ENCODE measurements around the gene COA7.
"Not testable (repeated sequence)": the region's sequence is repeated elsewhere in the genome, so short reads cannot be mapped to it uniquely, and the experiment has no call there.

The COA7 gene

GRCh38 chr1:52695627-52696026, 2.5 kb downstream of the COA7 start:
- H3K9me3 ChIP-seq (replicated peaks; ENCODE audit: low read length) = no peaks in the 10 kb centered on the region
- H3K4me1 ChIP-seq (ENCODE audit: control insufficient read depth, insufficient read depth, low read length) = peaks cover 6% of the 10 kb centered on the region
- peaks cover 14% of the 10 kb centered on the region for H3K36me3 ChIP-seq (ENCODE audit: insufficient read depth, low read length)
- no peak overlapping the region for H3K9ac ChIP-seq (ENCODE audit: low read depth, low read length)
- no peak overlapping the region for H3K4me3 ChIP-seq (ENCODE audit: low read length)
- no peak overlapping the region for H3K4me2 ChIP-seq (ENCODE audit: low read length)
- no peaks in the 10 kb centered on the region for H3K27me3 ChIP-seq (ENCODE audit: control insufficient read depth, insufficient read depth, low read length)

- Histone ChIP-seq H3K4me3 (ENCODE audit: low read length) (no peak overlapping the region), H3K9ac (ENCODE audit: low read depth, low read length) (no peak overlapping the region), H3K9me3 (replicated peaks; ENCODE audit: low read length) (no peaks in the 10 kb centered on the region), H3K27me3 (ENCODE audit: control insufficient read depth, insufficient read depth, low read length) (no peaks in the 10 kb centered on the region), H3K4me1 (ENCODE audit: control insufficient read depth, insufficient read depth, low read length) (peaks cover 6% of the 10 kb centered on the region), H3K4me2 (ENCODE audit: low read length) (no peak overlapping the region), H3K36me3 (ENCODE audit: insufficient read depth, low read length) (peaks cover 19% of the 10 kb centered on the region)
Observed at GRCh38 chr1:52693843-52694242, 4.3 kb downstream of the COA7 start.

- H3K36me3 ChIP-seq (ENCODE audit: insufficient read depth, low read length) = peaks cover 22% of the 10 kb centered on the region
- H3K4me3 ChIP-seq (ENCODE audit: low read length); H3K9ac ChIP-seq (ENCODE audit: low read depth, low read length); H3K9me3 ChIP-seq (replicated peaks; ENCODE audit: low read length); H3K4me1 ChIP-seq (ENCODE audit: control insufficient read depth, insufficient read depth, low read length); H3K27me3 ChIP-seq (ENCODE audit: control insufficient read depth, insufficient read depth, low read length); H3K4me2 ChIP-seq (ENCODE audit: low read length): not testable (repeated sequence)
Observed at GRCh38 chr1:52693351-52693750, 4.8 kb downstream of the COA7 start.

GRCh38 chr1:52692697-52693096, 5.5 kb downstream of the COA7 start:
- Histone ChIP-seq H3K9me3 (replicated peaks; ENCODE audit: low read length) (no peaks in the 10 kb centered on the region), H3K36me3 (ENCODE audit: insufficient read depth, low read length) (peaks cover 28% of the 10 kb centered on the region), H3K4me2 (ENCODE audit: low read length) (no peak overlapping the region), H3K4me1 (ENCODE audit: control insufficient read depth, insufficient read depth, low read length) (no peaks in the 10 kb centered on the region), H3K9ac (ENCODE audit: low read depth, low read length) (no peak overlapping the region), H3K4me3 (ENCODE audit: low read length) (no peak overlapping the region), H3K27me3 (ENCODE audit: control insufficient read depth, insufficient read depth, low read length) (no peaks in the 10 kb centered on the region)

- no peaks in the 10 kb centered on the region for H3K9me3 ChIP-seq (replicated peaks; ENCODE audit: low read length)
- peaks cover 37% of the 10 kb centered on the region for H3K36me3 ChIP-seq (ENCODE audit: insufficient read depth, low read length)
- no peak overlapping the region for H3K4me2 ChIP-seq (ENCODE audit: low read length)
- no peaks in the 10 kb centered on the region for H3K27me3 ChIP-seq (ENCODE audit: control insufficient read depth, insufficient read depth, low read length)
- no peak overlapping the region for H3K4me3 ChIP-seq (ENCODE audit: low read length)
- H3K9ac ChIP-seq (ENCODE audit: low read depth, low read length) = no peak overlapping the region
- H3K4me1 ChIP-seq (ENCODE audit: control insufficient read depth, insufficient read depth, low read length) = no peaks in the 10 kb centered on the region
Observed at GRCh38 chr1:52691821-52692220, 6.3 kb downstream of the COA7 start.

GRCh38 chr1:52686830-52687229, 11.3 kb downstream of the COA7 start:
- H3K27me3 ChIP-seq (ENCODE audit: control insufficient read depth, insufficient read depth, low read length) = no peaks in the 10 kb centered on the region
- H3K4me2 ChIP-seq (ENCODE audit: low read length) = no peak overlapping the region
- H3K4me1 ChIP-seq (ENCODE audit: control insufficient read depth, insufficient read depth, low read length) = no peaks in the 10 kb centered on the region
- H3K9me3 ChIP-seq (replicated peaks; ENCODE audit: low read length) = no peaks in the 10 kb centered on the region
- no peak overlapping the region for H3K4me3 ChIP-seq (ENCODE audit: low read length)
- no peak overlapping the region for H3K9ac ChIP-seq (ENCODE audit: low read depth, low read length)
- H3K36me3 ChIP-seq (ENCODE audit: insufficient read depth, low read length) = peaks cover 39% of the 10 kb centered on the region

- not testable (repeated sequence) for H3K9me3 ChIP-seq (replicated peaks; ENCODE audit: low read length); H3K9ac ChIP-seq (ENCODE audit: low read depth, low read length); H3K27me3 ChIP-seq (ENCODE audit: control insufficient read depth, insufficient read depth, low read length); H3K4me2 ChIP-seq (ENCODE audit: low read length); H3K4me3 ChIP-seq (ENCODE audit: low read length); H3K4me1 ChIP-seq (ENCODE audit: control insufficient read depth, insufficient read depth, low read length)
- H3K36me3 ChIP-seq (ENCODE audit: insufficient read depth, low read length) = peaks cover 37% of the 10 kb centered on the region
Observed at GRCh38 chr1:52686261-52686751, 11.8 kb downstream of the COA7 start.

- Histone ChIP-seq H3K4me3 (ENCODE audit: low read length) (no peak overlapping the region), H3K9me3 (replicated peaks; ENCODE audit: low read length) (no peaks in the 10 kb centered on the region), H3K36me3 (ENCODE audit: insufficient read depth, low read length) (peaks cover 30% of the 10 kb centered on the region), H3K9ac (ENCODE audit: low read depth, low read length) (no peak overlapping the region), H3K4me2 (ENCODE audit: low read length) (no peak overlapping the region), H3K4me1 (ENCODE audit: control insufficient read depth, insufficient read depth, low read length) (no peaks in the 10 kb centered on the region), H3K27me3 (ENCODE audit: control insufficient read depth, insufficient read depth, low read length) (no peaks in the 10 kb centered on the region)
Observed at GRCh38 chr1:52684545-52684944, 13.6 kb downstream of the COA7 start.

GRCh38 chr1:52683367-52683940, 14.7 kb downstream of the COA7 start:
- H3K4me2 ChIP-seq (ENCODE audit: low read length) = no peak overlapping the region
- no peak overlapping the region for H3K9ac ChIP-seq (ENCODE audit: low read depth, low read length)
- H3K27me3 ChIP-seq (ENCODE audit: control insufficient read depth, insufficient read depth, low read length) = no peaks in the 10 kb centered on the region
- no peaks in the 10 kb centered on the region for H3K9me3 ChIP-seq (replicated peaks; ENCODE audit: low read length)
- peaks cover 26% of the 10 kb centered on the region for H3K36me3 ChIP-seq (ENCODE audit: insufficient read depth, low read length)
- no peaks in the 10 kb centered on the region for H3K4me1 ChIP-seq (ENCODE audit: control insufficient read depth, insufficient read depth, low read length)
- H3K4me3 ChIP-seq (ENCODE audit: low read length) = no peak overlapping the region

GRCh38 chr1:52681136-52681535, 17.0 kb downstream of the COA7 start:
- no peaks in the 10 kb centered on the region for H3K9me3 ChIP-seq (replicated peaks; ENCODE audit: low read length)
- H3K27me3 ChIP-seq (ENCODE audit: control insufficient read depth, insufficient read depth, low read length) = no peaks in the 10 kb centered on the region
- H3K4me1 ChIP-seq (ENCODE audit: control insufficient read depth, insufficient read depth, low read length) = no peaks in the 10 kb centered on the region
- H3K4me3 ChIP-seq (ENCODE audit: low read length) = no peak overlapping the region
- no peak overlapping the region for H3K4me2 ChIP-seq (ENCODE audit: low read length)
- no peak overlapping the region for H3K9ac ChIP-seq (ENCODE audit: low read depth, low read length)
- H3K36me3 ChIP-seq (ENCODE audit: insufficient read depth, low read length) = peaks cover 8% of the 10 kb centered on the region

- Histone ChIP-seq H3K9me3 (replicated peaks; ENCODE audit: low read length) (no peaks in the 10 kb centered on the region), H3K4me1 (ENCODE audit: control insufficient read depth, insufficient read depth, low read length) (no peaks in the 10 kb centered on the region), H3K4me3 (ENCODE audit: low read length) (no peak overlapping the region), H3K36me3 (ENCODE audit: insufficient read depth, low read length) (peaks cover 8% of the 10 kb centered on the region), H3K27me3 (ENCODE audit: control insufficient read depth, insufficient read depth, low read length) (no peaks in the 10 kb centered on the region), H3K4me2 (ENCODE audit: low read length) (no peak overlapping the region), H3K9ac (ENCODE audit: low read depth, low read length) (no peak overlapping the region)
Observed at GRCh38 chr1:52680353-52680752, 17.8 kb downstream of the COA7 start.

GRCh38 chr1:52679498-52679897, 18.6 kb downstream of the COA7 start:
- Histone ChIP-seq H3K27me3 (ENCODE audit: control insufficient read depth, insufficient read depth, low read length) (no peaks in the 10 kb centered on the region), H3K4me3 (ENCODE audit: low read length) (no peak overlapping the region), H3K9me3 (replicated peaks; ENCODE audit: low read length) (no peaks in the 10 kb centered on the region), H3K4me1 (ENCODE audit: control insufficient read depth, insufficient read depth, low read length) (peaks cover 5% of the 10 kb centered on the region), H3K9ac (ENCODE audit: low read depth, low read length) (no peak overlapping the region), H3K36me3 (ENCODE audit: insufficient read depth, low read length) (no peaks in the 10 kb centered on the region), H3K4me2 (ENCODE audit: low read length) (no peak overlapping the region)

All from skeletal muscle satellite cell (primary cell).